Stimulated activated CD4-positive, alpha-beta T cell treated with anti-CD3 and anti-CD28 coated beads, Interleukin-1b, Interleukin-23, amount 100 ng/mL, for 1 hour (primary cell): ENCODE results near the gene CDH19.

Experiments used
- DNase-seq, 2 donors: peaks; one replicate each; pipeline ENCODE4 v3.0.0-alpha.2; 2020; ENCODE audit warnings: low read depth in 2 of 2

CDH19 gene

GRCh38 chr18:66461344-66461743 lies 142.5 kb downstream of the CDH19 start:
- no peak for DNase-seq

GRCh38 chr18:66457245-66457644 lies 146.6 kb downstream of the CDH19 start:
- no peak for DNase-seq
